GM13977 (cell line): ENCODE data around the gene NHSL2.

Experiments used
- DNase-seq: peaks from one replicate; pipeline ENCODE4 v3.0.0; 2012; ENCODE audit warnings: low spot score
- in situ Hi-C: fragments of 300-500 bp; cut with MboI; formaldehyde crosslinking; loops from one replicate; pipeline ENCODE4 v1.12.0; 2022; ENCODE audit warnings: low sequenced_read_pairs, low pct_unique_long_range_greater_than_20kb, mixed read lengths, inconsistent platforms; ENCODE audit not compliant: unreplicated experiment
- TF ChIP-seq, protein P1 (sequence below): IDR thresholded peaks from 2 replicates; pipeline ENCODE4 v1.5.1; 2012; ENCODE audit warnings: mild to moderate bottlenecking, control low read depth; ENCODE audit not compliant: insufficient read depth; ENCODE audit errors: extremely low read depth, missing control alignments

NHSL2 gene

DNA sequence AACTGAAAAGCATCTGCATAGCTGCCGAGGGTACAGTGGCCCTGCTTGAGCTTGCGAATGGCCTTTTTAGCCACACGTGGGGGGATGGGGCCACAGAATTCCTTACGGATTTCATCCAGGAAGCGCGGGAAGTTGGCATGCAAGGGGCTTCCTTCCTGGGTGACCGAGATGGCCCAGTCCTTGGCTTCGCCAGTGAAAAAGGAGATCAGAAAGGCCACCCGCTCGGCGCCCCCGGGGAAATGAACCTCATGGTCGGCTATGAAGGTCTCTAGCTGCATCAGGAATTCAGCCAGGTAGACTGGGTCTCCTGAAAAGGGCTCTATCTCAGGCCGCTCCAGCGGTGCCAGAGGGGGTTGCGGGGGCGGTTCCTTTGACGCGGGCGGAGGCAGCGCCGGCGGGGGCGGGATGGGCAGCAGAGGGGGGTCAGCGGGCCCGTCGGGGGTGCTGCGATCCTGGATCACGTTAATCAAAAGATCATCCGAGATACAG, 220.2 kb downstream of the NHSL2 start:
- in situ Hi-C loops: no loop called here
- TF ChIP-seq, protein P1, sequence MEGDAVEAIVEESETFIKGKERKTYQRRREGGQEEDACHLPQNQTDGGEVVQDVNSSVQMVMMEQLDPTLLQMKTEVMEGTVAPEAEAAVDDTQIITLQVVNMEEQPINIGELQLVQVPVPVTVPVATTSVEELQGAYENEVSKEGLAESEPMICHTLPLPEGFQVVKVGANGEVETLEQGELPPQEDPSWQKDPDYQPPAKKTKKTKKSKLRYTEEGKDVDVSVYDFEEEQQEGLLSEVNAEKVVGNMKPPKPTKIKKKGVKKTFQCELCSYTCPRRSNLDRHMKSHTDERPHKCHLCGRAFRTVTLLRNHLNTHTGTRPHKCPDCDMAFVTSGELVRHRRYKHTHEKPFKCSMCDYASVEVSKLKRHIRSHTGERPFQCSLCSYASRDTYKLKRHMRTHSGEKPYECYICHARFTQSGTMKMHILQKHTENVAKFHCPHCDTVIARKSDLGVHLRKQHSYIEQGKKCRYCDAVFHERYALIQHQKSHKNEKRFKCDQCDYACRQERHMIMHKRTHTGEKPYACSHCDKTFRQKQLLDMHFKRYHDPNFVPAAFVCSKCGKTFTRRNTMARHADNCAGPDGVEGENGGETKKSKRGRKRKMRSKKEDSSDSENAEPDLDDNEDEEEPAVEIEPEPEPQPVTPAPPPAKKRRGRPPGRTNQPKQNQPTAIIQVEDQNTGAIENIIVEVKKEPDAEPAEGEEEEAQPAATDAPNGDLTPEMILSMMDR: no peak
- no peak for DNase-seq

DNA sequence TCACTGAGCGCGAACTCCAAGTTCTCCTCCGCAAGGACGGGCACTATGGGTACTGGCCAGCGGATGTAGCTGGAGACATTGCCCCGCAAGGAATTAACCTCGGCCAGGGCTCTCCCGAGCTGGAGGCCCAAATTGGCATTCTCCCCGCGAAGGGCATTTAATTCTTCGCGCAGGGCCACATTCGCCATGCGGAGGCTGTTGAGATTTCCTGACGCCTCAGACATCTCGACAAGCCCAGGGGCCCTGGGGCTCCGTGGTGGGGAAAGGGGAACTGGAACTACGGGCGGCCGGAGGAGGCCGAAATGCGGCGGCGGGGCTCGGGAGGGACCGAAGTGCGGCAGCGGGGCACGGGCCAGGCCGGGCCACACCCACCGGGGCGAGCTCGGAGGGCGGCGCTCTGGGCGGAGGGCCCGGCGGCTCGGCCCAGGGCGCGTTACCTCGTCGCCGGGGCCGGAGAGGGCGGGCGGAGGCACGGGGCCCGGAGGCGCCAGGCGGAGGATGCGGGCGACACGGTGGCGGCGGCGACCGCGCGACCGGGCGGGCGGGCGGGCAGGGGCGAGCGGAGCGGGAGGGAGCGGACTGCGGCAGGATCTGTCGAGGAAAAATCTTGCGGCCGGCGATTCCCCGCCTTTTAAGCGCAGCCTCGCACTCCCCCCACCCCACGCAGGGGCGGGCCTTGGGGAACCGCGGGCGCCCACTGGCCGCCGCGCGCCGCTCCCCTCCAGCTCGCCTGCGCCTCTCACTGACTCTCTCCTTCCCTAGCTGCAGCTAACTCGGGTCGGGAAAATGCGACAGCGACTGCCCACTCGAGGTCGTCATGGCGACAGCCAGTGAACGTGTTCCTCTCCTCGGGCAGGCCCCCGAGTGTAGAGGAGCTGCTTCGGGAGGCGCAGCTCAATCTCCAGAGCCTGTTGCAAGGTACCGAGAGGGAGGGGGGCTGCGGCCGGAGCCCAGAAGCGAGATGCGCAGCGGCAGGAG, 221.0 kb downstream of the NHSL2 start, which contains the start of gene RTL5:
TSS of gene RTL5 (minus strand) at position 599 of the 978 bp plus-strand sequence.
- DNase-seq: peak; percentile 66
- TF ChIP-seq, protein P1: no peak
- in situ Hi-C loops: no loop called here

DNA sequence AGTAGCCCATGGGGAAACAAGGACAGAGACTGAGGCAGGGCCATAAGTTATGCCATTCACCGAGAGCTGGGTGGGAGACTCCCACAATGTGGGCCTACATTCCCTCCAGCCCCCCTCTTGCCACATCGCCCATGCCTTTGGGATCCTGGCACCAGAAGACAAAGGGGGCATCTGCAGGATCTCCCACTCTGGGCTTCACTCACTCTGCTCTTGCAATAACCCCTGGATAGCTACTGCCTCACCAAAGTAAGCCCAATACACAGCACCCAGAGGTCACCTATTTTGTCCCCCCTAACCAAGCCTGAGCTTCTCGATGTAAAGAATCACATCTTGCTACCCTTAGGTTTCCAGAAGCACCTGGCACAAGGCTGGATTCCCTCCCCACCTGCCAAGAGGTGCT, 221.8 kb downstream of the NHSL2 start:
- no peak for DNase-seq
- in situ Hi-C loops: no loop called here
- TF ChIP-seq, protein P1: no peak

DNA sequence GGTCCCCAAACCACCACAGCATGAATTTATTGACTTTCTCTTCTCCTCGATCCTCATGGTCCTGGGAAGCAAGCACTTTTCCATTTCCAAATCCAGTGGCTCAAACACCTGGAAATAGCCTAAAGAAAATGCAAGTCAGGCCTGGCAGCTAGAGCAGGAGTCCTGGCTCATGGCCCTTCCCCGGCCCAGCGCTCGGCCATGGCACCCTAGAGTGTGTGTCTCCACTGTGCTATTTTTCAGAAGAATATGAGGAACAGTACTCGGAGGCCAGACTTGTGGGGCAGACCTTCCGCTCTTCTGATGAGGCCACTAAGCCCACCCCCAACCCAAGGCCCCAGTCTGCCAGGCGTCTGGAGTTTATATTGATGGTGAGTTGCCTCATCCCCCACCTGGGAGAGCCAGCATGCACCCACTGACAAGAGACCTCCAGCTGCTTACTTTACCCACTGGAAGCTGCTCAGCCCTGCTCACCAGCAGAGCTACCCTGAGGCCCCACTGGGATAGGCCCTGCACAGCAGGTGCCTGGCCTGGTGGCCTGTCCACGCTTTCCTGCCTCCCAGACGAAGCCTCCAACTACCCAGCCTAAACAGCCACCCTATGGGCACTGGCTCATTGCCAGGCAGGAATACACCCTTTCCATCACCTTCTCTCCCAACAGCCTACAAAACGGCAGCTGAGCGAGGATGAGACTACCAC, 223.4 kb downstream of the NHSL2 start:
- DNase-seq: no peak
- TF ChIP-seq, protein P1: no peak
- in situ Hi-C loops: no loop called here

DNA sequence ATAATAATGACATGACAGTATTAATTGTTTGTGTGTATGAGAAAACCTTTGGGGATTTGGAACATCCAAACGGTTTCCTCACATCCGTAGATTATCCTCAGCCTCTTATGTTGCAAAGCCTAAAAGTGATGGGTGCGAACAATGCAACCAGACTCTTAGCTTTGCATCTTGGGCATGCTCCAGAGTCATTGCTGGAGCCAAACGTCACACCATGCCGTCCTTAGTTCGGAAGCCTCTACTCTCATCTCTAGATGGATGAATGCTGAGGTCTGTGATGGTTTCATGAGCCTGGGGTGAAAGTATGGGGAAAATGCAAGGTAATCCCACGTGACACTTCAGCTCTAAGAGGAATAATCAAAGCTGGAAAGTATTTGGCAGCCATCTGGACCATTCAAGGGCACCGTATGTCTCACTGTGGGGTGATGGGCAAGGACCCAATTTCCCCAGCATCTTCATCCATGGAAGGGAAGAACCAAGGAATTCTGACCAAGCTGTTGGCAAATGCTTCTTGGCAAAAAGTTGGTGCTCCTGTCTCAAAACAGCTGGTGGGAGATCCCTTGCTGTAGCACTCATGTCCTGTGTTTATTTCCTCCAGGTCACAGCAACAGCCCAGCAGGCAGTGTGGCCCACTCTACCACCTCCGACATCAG, 227.3 kb downstream of the NHSL2 start:
- DNase-seq: no peak
- TF ChIP-seq, protein P1: no peak
- in situ Hi-C loops: no loop called here

DNA sequence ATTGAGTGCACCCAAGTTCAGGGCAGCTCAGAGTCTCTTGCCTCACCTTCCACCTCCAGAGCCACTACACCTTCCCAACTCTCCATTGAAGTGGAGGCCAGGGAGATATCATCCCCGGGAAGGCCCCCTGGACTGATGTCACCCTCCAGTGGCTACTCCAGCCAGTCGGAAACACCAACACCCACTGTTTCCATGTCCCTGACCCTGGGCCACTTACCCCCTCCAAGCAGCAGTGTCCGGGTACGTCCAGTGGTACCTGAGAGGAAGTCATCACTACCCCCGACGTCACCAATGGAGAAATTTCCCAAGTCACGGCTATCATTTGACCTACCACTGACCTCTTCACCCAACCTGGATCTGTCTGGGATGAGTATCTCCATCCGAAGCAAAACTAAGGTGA, 228.9 kb downstream of the NHSL2 start:
- in situ Hi-C loops: no loop called here
- no peak for DNase-seq
- TF ChIP-seq, protein P1: no peak
